Medulla oblongata (tissue), 1 donor: ENCODE data around the gene FAM131B.

Experiments used
- DNase-seq: peaks from one replicate; pipeline ENCODE4 v3.0.0-alpha.2; 2015; ENCODE audit errors: extremely low spot score

FAM131B gene

GRCh38 chr7:143382791-143383641, 20.5 kb upstream of the FAM131B start:
- no peak for DNase-seq

DNA sequence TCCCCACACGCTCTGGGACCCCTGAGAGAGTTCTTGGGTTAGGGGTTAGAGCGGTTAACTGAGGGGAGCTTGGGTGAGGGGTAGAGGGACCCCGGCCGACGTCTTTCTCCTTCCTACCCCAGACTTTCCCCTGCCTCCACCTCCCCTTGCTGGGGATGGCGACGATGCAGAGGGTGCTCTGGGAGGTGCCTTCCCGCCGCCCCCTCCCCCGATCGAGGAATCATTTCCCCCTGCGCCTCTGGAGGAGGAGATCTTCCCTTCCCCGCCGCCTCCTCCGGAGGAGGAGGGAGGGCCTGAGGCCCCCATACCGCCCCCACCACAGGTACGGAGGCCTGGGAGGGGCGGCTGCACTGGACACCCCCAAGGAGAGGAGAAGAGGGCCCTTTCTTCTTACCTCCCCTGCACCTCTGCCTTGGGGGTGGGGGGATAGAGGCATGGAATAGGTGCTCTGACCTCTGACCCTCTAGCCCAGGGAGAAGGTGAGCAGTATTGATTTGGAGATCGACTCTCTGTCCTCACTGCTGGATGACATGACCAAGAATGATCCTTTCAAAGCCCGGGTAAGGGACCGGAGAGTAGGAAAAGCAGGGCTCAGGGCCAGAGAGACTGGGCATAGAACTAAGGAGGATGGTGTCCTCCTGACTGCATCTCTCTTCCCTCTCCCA, 19.7 kb upstream of the FAM131B start:
- no peak for DNase-seq

- DNase-seq = peak; percentile 43
Measured at GRCh38 chr7:143381427-143382125, 19.1 kb upstream of the FAM131B start.

DNA sequence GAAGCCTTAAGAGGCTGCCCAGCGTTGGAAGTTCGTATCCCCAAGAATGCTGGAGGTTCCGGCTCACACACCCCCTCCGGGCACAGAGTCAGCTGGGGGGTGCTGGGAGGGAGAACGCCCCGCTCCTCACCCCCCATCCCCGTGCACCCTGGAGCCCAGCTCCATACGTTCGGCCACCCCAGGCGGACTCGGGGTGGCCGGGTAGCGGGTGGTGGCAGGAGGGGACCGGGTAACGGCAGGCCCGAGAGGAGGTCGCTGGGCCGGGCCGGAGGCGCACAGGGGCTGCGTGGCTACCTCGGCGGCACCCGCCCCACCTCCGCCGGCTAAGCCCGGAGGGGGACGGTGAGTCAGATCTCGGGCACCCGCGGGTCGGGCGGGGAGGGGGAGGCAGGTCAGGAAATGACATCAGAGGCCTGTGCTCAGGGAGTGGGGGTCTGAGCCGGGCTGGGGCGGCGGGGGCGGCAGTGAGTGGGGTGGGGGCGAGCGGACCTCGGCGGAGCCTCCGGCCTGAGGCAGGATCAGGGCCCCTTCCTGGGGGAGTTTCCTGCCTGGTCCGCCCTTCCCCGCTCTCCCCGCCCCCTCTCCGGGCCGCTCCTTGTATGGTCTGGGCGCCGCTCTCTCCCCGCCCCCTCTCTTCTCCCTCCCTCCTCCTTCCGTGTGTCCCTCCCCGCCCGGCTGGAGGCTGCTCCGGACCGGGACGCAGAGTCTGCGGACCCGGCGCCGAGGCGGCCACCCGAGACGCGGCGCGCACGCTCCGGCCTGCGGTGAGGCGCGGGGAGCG, 18.3 kb upstream of the FAM131B start, which contains the start of gene ZYX:
ZYX (plus strand) TSS at position 700 of the 781 bp plus-strand sequence. CDS start 227 bp downstream, outside the sequence.
- peak; percentile 92 for DNase-seq

- DNase-seq = peak; percentile 92
Measured at GRCh38 chr7:143380260-143380645, 17.7 kb upstream of the FAM131B start.

DNA sequence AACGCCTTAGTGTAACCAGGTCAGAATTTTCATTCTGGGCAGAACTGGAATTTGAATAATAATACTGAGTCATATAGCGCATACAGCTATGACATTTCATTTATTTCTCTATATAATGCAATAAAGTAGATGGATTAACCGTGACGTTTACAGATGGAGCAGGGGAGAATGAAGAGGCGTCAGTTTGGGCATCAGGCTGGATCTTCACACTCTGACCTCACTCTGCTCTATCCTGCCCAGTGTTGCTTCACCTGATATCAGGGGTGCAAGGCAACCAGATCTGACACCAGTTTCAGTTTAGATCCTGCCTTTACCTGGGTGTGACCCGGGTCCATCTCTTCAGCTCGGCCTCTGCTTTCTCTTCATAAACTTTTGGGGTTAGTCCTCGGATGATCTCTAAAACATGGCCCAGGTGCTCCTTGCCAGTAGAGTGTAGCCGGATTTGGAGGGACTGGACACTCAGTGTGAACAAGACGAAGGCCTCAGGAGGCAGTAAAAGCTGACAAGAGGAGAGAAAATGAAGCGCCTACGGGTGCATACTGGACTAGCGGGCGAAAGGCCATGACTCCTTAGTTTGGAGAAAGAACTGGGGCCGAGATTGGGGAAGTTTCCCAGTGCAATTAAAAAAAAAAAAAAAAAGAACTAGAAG, 17.2 kb upstream of the FAM131B start:
- DNase-seq = no peak

DNA sequence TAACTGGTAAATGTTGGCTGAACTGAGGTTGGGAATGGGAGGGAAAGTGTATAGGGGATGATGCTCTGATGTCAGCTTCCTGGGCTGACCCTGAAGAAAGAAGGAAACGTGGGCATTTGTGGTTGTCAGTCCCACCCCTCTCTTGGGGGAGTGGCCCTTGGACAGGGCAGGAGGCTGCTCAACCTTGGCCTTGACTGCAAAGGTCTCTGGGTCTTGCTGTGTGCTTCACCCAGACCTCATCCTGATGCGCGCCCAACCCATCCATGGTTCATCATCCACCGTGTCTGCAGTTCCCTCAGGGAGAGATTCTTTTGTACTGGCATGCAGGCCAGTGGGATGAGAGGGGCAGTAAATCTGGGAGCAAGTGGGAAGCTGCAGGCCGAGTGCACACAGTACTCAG, 13.9 kb upstream of the FAM131B start:
- no peak for DNase-seq

- peak; percentile 49 for DNase-seq
Measured at GRCh38 chr7:143375298-143376034, 13.0 kb upstream of the FAM131B start.

DNA sequence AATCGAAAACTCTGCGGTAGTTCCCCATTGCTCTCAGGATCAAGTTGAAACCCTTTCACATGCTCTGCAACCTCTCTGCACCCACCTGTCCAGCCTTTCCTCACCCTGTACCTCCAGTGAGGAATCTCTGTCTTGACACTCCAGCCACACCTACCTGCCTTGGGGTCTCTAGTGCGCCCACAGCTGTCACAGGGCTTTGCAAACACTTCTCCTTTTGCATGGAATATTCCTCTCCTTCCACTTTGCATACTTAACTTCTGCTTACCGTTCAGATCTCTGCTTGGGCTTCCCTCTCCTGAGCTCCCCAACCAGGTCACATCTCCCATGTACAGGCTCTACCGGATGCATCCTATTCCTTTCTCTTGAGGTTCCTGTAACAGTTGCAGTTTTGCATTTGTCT, 12.0 kb upstream of the FAM131B start:
- no peak for DNase-seq

GRCh38 chr7:143373255-143373794, 10.8 kb upstream of the FAM131B start:
- no peak for DNase-seq

GRCh38 chr7:143372070-143372469, 9.6 kb upstream of the FAM131B start:
- peak; percentile 95 for DNase-seq

GRCh38 chr7:143369678-143370651, 7.5 kb upstream of the FAM131B start:
- DNase-seq = no peak

- DNase-seq = no peak
Measured at GRCh38 chr7:143368387-143368786, 5.9 kb upstream of the FAM131B start.

DNA sequence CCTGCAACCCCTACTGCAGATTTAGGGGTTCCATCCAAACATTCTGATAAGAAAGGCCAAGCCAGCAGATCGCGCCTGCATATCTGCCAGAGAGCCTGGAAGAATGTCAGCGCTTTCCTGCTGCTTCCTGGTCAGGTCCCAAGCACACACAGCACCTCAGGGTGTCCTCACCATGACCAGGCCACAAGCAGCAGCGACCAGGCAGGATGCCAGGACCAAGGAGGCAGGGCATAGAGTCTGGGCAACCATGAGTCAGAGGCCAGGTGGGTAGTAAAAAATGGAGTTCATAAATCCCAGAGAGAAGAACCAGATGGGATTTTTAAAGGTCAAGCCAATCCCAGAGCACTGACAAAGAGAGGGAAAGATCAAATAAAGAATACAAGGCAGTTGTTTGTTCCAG, 5.5 kb upstream of the FAM131B start:
- DNase-seq = no peak

DNA sequence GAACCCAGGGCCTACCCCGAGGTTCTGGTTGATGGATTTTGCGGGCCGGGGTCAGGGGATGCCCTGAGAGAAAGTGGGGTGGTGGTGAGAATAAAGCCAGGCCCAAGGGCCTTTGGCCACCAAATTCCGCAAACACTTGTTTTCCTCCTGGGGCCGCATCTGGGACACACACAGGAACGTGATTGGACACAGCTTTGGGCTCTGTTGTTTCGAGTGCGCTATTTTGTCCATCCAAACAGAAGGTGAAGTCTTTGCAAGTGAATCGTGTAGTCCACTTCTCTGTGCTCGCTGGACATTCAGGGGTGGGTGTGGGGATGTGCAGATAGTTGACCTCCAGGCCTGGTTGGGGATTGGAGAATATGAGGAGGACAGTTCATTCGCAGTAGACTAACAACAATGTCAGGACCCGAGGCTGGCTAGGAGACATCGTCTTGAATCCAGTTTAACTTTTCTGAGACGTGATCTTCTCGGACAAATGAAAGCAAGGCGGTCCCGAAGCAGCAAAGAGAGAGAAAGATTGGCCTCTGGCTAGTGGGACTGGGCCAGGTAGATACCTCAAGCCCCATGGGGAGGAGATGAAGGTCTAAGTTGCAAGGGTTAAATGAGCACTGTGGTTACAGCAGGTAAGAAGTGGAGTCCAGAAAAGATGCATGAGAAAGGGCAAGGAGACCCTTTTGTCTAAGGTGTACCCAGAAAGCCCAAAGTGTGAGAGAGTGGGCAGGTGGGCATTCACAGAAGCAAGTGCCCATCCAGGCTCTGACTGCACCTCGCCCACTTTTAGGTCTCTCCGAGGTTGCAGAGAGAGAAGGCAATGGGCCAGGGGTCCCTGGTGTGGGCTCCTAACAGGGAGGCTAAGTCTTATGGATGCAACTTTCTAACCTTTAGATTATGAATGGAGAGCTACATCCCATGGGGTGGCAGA, 764 bp upstream of the FAM131B start:
- no peak for DNase-seq

DNA sequence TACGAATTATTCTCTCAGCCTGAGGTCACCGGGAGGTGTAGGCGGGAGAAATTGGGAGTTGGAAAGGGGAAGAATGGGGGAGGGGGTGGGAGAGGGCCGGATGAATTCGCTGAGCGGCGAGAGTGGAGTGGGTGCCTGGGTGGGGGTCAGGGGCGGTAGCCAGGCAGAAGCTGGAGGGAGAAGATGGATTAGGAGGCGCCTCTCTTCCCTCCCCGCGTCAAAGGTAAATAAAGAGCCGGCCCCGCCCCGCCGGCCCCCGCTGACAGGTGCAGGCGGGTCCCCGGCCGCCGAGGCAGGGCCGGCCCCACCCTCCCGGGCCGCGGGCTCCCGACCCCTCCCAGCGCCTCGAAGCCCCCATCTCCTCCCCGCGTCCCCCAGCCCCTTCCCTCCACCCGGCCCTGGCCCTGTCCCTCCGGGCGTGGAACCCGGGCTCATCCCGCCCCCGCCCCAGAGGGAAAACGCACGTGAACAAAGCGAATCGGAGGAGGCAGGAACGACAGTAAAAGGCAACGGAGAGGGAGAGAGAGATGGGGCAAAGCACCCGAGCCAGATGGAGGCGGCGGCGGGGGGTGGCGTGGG, 872 bp downstream of the FAM131B start:
- DNase-seq = no peak

DNA sequence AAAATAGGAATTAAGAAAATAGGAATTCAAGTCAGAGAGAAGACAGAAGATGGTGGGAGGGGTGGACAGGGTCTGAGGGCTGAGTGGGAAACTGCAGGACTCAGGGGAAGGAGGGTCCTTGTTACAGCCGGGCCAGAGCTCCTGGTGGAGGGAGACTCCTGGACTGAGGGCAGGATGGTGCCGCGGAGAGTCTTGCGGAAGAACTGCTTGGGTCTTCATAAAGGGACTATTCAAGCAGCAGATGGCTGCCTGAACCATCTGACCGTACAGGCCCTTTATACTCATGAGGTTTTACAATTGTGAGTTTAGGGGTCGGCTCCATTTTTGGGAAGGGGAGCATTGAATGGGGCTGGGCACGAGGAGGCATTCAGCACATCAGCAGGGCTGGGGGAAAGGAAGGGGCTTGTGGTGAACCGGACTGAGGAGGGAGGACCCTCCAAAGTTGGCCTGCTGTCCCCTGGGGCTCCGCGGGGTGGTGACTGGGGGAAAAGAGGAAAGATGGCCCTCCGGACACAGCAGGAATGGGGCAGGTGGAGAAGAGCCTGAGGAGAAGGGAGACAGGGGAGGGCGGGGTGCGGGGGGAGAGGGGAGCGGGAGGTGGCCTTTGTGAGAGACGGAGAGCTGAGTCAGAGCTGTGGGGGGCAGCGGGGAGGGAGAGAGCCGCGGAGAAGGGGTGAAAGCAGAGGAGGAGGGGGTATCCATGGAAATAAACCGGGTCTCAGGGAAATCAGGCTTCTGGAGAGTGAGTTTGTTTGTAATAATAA, 1.5 kb downstream of the FAM131B start:
- peak; percentile 51 for DNase-seq
